Measurements from ENCODE around the gene CACYBP. TPM values are rescaled to one million over a fixed set of nuclear protein-coding genes. Genes with fewer than 3 reads are reported as not detected.

CACYBP gene
- total and polyA plus RNA-seq, 2 of the 13 experiments (the other 11 are each of a cell fraction or from before 2014, with no cell fraction given), result 18.4 to 183 TPM

DNA sequence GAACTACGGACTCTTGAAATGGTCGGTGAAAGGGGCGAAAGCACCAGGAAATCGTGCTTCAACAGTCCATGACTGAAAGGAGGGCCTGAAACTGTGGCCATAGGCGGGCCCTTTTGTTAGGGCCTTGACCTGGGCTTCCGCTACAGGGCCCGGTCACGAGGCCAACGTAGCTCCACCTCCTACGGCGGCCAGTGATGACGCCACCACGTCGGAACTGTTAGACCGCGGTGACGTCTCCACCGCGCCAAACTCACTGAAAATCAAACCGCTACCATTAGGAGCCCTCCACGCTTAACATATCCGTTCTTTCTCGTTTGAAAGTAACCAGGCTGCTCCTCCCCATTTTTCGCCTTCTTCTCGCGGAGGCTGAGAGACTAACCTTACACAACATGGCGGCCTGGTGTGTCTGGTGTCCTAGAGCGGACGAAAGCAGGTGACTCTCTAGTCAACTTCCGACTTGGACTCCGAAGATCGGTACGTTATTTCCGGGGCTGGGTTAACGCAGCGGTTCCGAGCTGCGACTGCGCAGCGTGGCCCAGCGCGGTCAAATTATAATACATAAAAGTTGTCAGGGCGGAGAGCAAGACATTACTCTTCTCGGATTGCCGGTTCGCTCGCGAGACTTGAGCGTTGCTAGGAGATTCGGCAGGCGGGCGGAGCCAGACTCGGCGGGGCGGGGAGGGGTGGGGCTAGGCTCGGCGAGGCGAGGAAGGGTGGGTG, 371 bp upstream of the CACYBP start (continued):
- TF ChIP-seq, protein P1, sequence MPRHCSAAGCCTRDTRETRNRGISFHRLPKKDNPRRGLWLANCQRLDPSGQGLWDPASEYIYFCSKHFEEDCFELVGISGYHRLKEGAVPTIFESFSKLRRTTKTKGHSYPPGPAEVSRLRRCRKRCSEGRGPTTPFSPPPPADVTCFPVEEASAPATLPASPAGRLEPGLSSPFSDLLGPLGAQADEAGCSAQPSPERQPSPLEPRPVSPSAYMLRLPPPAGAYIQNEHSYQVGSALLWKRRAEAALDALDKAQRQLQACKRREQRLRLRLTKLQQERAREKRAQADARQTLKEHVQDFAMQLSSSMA (CRISPR knock-in tag; IDR thresholded peaks at IDR 0.05), result peak; percentile 62; the same call in 1 of the 2 replicates
- TF ChIP-seq, protein P2, sequence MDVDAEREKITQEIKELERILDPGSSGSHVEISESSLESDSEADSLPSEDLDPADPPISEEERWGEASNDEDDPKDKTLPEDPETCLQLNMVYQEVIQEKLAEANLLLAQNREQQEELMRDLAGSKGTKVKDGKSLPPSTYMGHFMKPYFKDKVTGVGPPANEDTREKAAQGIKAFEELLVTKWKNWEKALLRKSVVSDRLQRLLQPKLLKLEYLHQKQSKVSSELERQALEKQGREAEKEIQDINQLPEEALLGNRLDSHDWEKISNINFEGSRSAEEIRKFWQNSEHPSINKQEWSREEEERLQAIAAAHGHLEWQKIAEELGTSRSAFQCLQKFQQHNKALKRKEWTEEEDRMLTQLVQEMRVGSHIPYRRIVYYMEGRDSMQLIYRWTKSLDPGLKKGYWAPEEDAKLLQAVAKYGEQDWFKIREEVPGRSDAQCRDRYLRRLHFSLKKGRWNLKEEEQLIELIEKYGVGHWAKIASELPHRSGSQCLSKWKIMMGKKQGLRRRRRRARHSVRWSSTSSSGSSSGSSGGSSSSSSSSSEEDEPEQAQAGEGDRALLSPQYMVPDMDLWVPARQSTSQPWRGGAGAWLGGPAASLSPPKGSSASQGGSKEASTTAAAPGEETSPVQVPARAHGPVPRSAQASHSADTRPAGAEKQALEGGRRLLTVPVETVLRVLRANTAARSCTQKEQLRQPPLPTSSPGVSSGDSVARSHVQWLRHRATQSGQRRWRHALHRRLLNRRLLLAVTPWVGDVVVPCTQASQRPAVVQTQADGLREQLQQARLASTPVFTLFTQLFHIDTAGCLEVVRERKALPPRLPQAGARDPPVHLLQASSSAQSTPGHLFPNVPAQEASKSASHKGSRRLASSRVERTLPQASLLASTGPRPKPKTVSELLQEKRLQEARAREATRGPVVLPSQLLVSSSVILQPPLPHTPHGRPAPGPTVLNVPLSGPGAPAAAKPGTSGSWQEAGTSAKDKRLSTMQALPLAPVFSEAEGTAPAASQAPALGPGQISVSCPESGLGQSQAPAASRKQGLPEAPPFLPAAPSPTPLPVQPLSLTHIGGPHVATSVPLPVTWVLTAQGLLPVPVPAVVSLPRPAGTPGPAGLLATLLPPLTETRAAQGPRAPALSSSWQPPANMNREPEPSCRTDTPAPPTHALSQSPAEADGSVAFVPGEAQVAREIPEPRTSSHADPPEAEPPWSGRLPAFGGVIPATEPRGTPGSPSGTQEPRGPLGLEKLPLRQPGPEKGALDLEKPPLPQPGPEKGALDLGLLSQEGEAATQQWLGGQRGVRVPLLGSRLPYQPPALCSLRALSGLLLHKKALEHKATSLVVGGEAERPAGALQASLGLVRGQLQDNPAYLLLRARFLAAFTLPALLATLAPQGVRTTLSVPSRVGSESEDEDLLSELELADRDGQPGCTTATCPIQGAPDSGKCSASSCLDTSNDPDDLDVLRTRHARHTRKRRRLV (CRISPR knock-in tag; IDR thresholded peaks at IDR 0.05), result peak; percentile 74; the same call in 1 of the 2 replicates
- TF ChIP-seq, protein P3, sequence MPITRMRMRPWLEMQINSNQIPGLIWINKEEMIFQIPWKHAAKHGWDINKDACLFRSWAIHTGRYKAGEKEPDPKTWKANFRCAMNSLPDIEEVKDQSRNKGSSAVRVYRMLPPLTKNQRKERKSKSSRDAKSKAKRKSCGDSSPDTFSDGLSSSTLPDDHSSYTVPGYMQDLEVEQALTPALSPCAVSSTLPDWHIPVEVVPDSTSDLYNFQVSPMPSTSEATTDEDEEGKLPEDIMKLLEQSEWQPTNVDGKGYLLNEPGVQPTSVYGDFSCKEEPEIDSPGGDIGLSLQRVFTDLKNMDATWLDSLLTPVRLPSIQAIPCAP (CRISPR knock-in tag; IDR thresholded peaks at IDR 0.05; ENCODE audit: low read depth), result no peak
- TF ChIP-seq ZNF333 (CRISPR knock-in tag; IDR thresholded peaks at IDR 0.05; ENCODE audit: borderline replicate concordance) (0 out of 2 replicates have a peak, but pooled peaks have one; percentile 50), ARHGAP35 (CRISPR knock-in tag; IDR thresholded peaks at IDR 0.05; ENCODE audit: borderline replicate concordance) (peak; percentile 64; the same call in 1 of the 2 replicates), HCFC1 (IDR thresholded peaks at IDR 0.05; ENCODE audit: low read depth, low read length) (peak; percentile 62; the same call in 1 of the 2 replicates), MXI1 (IDR thresholded peaks at IDR 0.05; ENCODE audit: borderline replicate concordance, low read depth, low read length) (peak; percentile 87), ZMYM3 (CRISPR knock-in tag; IDR thresholded peaks at IDR 0.05) (no peak), NONO (IDR thresholded peaks at IDR 0.05) (no peak), NONO (CRISPR knock-in tag; conservative IDR thresholded peaks at IDR 0.05) (peak; percentile 88)
- TF ChIP-seq, protein P4, sequence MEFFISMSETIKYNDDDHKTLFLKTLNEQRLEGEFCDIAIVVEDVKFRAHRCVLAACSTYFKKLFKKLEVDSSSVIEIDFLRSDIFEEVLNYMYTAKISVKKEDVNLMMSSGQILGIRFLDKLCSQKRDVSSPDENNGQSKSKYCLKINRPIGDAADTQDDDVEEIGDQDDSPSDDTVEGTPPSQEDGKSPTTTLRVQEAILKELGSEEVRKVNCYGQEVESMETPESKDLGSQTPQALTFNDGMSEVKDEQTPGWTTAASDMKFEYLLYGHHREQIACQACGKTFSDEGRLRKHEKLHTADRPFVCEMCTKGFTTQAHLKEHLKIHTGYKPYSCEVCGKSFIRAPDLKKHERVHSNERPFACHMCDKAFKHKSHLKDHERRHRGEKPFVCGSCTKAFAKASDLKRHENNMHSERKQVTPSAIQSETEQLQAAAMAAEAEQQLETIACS (CRISPR knock-in tag; IDR thresholded peaks at IDR 0.05), result 0 out of 2 replicates have a peak, but pooled peaks have one; percentile 42
- TF ChIP-seq, protein P5, sequence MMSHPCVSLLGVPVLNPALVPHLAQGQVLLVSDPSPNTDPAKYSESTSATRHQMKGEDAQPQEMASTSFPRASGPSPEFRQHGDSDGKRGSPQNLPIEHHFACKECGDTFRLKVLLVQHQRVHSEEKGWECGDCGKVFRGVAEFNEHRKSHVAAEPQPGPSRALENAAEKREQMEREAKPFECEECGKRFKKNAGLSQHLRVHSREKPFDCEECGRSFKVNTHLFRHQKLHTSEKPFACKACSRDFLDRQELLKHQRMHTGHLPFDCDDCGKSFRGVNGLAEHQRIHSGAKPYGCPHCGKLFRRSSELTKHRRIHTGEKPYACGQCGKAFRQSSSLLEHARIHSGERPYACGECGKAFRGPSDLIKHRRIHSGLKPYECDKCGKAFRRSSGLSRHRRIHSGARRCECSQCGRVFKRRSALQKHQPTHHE (CRISPR knock-in tag; IDR thresholded peaks at IDR 0.05; ENCODE audit: borderline replicate concordance), result no peak; the same call in 1 of the 2 replicates

All from HepG2 (cell line).